Measurements from ENCODE around the gene KIF5C. TPM values are rescaled to one million over a fixed set of nuclear protein-coding genes. Genes with fewer than 3 reads are reported as not detected.

The KIF5C gene
- total RNA-seq, 2 experiments from 2014 or later: 8.1 to 22.2 TPM

DNA sequence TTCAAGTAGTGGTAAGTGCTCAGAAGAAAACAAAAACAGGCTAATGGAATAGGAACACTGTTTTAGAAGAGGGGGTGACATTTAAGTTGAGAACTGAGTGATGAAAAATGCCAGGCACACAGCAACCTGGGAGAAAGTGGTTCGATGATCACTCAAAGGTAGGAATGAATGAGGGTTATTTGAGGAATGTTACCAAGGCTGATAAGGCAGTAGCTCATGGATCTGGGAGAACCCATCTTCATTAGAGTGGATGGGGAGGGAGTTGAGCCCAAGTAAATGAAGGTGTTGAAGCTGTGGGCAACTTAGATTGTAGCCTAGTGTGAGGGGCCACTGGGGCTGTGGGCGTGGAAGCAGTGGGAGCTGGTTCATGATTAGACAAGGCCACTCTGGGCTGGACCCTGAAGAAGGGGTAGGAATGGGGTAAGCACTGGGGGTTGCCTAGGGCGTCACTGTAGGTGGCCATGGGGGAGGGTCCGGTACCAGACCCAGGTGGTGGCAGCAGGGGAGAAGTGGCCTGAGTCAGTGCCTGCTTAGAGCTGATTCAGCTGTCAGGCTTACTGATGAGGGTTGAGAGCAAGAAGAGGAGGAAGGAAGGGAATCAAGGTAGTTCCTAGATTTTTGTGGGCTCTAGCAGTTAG, 141.0 kb downstream of the KIF5C start:
- POLR2A ChIA-PET: interaction anchor here (0.5 to 4.0 kb wide), 6 partner anchors 16 to 545 kb away, joined by 3 to 24 read pairs (median 4); no protein-coding TSS in a partner anchor

DNA sequence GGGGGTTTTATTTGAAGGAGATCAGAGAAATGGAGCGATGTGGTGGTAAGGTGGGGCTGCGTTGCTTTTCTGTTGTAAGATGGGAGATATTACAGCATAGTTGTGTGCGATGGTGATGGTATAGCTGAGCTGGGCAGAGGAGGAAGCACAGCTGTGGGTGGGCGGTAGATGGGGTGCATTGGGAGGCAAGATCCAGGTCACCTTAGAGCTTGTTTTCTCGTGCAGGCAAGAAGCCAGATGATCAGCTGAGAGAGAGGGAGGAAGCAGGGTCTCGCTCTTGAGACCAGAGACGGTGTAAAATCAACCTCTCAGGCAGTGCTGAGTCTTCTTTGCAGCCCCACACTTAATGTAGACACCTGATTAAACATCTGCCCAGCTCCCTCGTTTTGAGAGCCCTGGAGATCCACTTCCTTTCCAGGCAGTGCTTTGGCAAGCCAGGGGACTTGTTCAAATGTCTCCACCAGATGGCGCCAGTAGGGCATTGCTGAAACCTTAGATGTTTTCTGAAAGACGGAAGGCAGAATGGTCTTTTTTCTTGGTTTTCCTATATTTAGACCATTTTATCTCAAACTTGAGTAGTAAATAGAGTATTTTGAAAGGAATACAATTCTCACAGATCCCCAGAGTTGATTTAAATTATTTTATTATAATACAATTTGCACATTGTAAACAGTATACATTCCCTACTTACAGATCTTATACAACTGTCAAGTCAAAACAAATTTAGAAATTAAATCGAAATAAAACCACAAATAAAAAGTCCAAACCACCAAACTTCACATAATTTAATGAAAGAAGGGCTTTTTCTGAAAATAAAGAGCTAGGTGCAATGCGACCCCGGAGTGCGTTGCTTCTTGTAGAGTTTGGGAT, 142.3 kb downstream of the KIF5C start:
- TF ChIP-seq, protein P1, sequence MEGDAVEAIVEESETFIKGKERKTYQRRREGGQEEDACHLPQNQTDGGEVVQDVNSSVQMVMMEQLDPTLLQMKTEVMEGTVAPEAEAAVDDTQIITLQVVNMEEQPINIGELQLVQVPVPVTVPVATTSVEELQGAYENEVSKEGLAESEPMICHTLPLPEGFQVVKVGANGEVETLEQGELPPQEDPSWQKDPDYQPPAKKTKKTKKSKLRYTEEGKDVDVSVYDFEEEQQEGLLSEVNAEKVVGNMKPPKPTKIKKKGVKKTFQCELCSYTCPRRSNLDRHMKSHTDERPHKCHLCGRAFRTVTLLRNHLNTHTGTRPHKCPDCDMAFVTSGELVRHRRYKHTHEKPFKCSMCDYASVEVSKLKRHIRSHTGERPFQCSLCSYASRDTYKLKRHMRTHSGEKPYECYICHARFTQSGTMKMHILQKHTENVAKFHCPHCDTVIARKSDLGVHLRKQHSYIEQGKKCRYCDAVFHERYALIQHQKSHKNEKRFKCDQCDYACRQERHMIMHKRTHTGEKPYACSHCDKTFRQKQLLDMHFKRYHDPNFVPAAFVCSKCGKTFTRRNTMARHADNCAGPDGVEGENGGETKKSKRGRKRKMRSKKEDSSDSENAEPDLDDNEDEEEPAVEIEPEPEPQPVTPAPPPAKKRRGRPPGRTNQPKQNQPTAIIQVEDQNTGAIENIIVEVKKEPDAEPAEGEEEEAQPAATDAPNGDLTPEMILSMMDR (conservative IDR thresholded peaks at IDR 0.05; ENCODE audit: low read length): peak; percentile 95
- no peak for TF ChIP-seq EZH2phosphoT487 (IDR thresholded peaks at IDR 0.05; ENCODE audit: borderline replicate concordance, low read depth, low read length)
- H4K20me1 ChIP-seq (ENCODE audit: insufficient read depth, low read length): no peaks in the 10 kb centered on the region
- POLR2A ChIA-PET: interaction anchor here (0.6 to 4.0 kb wide), 4 partner anchors 9 to 836 kb away, joined by 3 to 24 read pairs (median 3); no protein-coding TSS in a partner anchor
- peaks cover 46% of the 10 kb centered on the region for H3K4me1 ChIP-seq (ENCODE audit: insufficient read depth, low read length, poor library complexity, severe bottlenecking)
- no peak overlapping the region for H3K4me2 ChIP-seq (ENCODE audit: low read length)
- no peaks in the 10 kb centered on the region for H3K79me2 ChIP-seq (ENCODE audit: insufficient read depth, low read depth, low read length)
- H3K9me3 ChIP-seq (ENCODE audit: low read length): no peaks in the 10 kb centered on the region
- H3K27ac ChIP-seq (ENCODE audit: low read depth, low read length, poor library complexity, severe bottlenecking): no peak overlapping the region
- peaks cover 2% of the 10 kb centered on the region; the same call in 1 of the 2 replicates for H3K36me3 ChIP-seq (ENCODE audit: insufficient read depth, low read length)
- peak; percentile 84 for DNase-seq (ENCODE audit: low spot score)
- no peaks in the 10 kb centered on the region for H3K9me2 ChIP-seq (ENCODE audit: insufficient read depth, low read length)
- H3K4me3 ChIP-seq (ENCODE audit: low read depth, low read length, poor library complexity, severe bottlenecking): no peak overlapping the region
- CTCF ChIA-PET (ENCODE audit: unreplicated experiment): interaction anchor here (0.6 to 2.3 kb wide), 11 partner anchors 10 to 295 kb away, joined by 3 to 11 read pairs (median 3); partner anchors contain the start of gene LYPD6B
- no peak overlapping the region for H2AFZ ChIP-seq (ENCODE audit: low read length)
- BruUV-seq (replicated peaks): no TSS peak
- intact Hi-C loops (cut with micrococcal nuclease; ENCODE audit: unreplicated experiment): loop anchor here (1.0 to 5.0 kb wide), 2 partner anchors 70 to 296 kb away; no protein-coding TSS in a partner anchor

More for the DNA sequence above, 141.0 kb downstream of the KIF5C start:
- Histone ChIP-seq H3K79me2 (ENCODE audit: insufficient read depth, low read depth, low read length) (no peaks in the 10 kb centered on the region), H3K36me3 (ENCODE audit: insufficient read depth, low read length) (peaks cover 10% of the 10 kb centered on the region; the same call in 1 of the 2 replicates), H3K4me2 (ENCODE audit: low read length) (no peak overlapping the region), H2AFZ (ENCODE audit: low read length) (no peak overlapping the region), H3K27ac (ENCODE audit: low read depth, low read length, poor library complexity, severe bottlenecking) (no peak overlapping the region), H3K9me3 (ENCODE audit: low read length) (no peaks in the 10 kb centered on the region), H3K9me2 (ENCODE audit: insufficient read depth, low read length) (no peaks in the 10 kb centered on the region), H4K20me1 (ENCODE audit: insufficient read depth, low read length) (no peaks in the 10 kb centered on the region), H3K4me1 (ENCODE audit: insufficient read depth, low read length, poor library complexity, severe bottlenecking) (peaks cover 34% of the 10 kb centered on the region), H3K4me3 (ENCODE audit: low read depth, low read length, poor library complexity, severe bottlenecking) (no peak overlapping the region)
- intact Hi-C loops (cut with micrococcal nuclease; ENCODE audit: unreplicated experiment): loop anchor here (5.0 kb wide), 1 partner anchor 71 kb away; no protein-coding TSS in a partner anchor
- TF ChIP-seq EZH2phosphoT487 (IDR thresholded peaks at IDR 0.05; ENCODE audit: borderline replicate concordance, low read depth, low read length): no peak
- TF ChIP-seq, protein P1 (conservative IDR thresholded peaks at IDR 0.05; ENCODE audit: low read length): no peak
- DNase-seq (ENCODE audit: low spot score): no peak
- CTCF ChIA-PET (ENCODE audit: unreplicated experiment): interaction anchor here (0.6 to 2.3 kb wide), 3 partner anchors 20 to 374 kb away, joined by 3 to 11 read pairs (median 3); no protein-coding TSS in a partner anchor
- no TSS peak for BruUV-seq (replicated peaks)

Measured in OCI-LY7 (cell line).